ENCODE results near the gene PNPLA4. TPM values are rescaled to one million over a fixed set of nuclear protein-coding genes. Genes with fewer than 3 reads are reported as not detected.

The PNPLA4 gene
- total and polyA plus RNA-seq, 4 donors, result 10.1 to 28.3 (median 15.4) TPM

DNA sequence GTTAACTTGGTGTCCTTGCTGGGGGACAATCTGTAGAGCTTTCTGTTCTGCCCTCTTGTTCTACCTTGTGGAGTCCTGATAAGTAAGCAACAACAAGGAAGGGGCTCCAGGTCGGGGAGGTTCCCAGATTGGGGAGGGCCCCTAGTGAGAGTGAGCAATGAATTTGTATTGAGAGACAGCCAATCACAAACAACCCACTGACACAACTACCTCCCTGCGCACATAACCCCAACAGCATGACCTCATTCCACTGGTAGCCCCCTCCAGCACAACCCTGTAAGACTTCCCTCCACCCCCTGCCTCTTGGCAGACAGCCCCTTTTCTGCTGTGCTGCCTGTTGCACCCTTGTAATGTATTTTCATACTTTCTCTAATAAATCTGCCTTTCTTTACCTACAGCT lies 19.7 kb upstream of the PNPLA4 start:
- 67% methylated on average over 2 of the region's 2 CpGs for WGBS
- Histone ChIP-seq H3K27ac (ENCODE audit: low read depth in 1 of 2, low read length in 2 of 2) (no peak overlapping the region), H3K4me1 (ENCODE audit: control insufficient read depth in 4 of 4, insufficient read depth in 4 of 4, low read length in 3 of 4) (peaks cover 0 to under 1% (median 0%) of the 10 kb centered on the region in 4 donors), H3K27me3 (ENCODE audit: control insufficient read depth in 4 of 4, insufficient read depth in 4 of 4, low read length in 3 of 4) (no peaks in the 10 kb centered on the region), H3K9me3 (ENCODE audit: control insufficient read depth in 4 of 4, low read length in 3 of 4) (no peaks in the 10 kb centered on the region), H3K9ac (ENCODE audit: low read depth in 1 of 2, low read length in 2 of 2) (no peak overlapping the region), H3K4me3 (ENCODE audit: low read depth in 1 of 3, low read length in 3 of 3) (no peak overlapping the region), H3K36me3 (ENCODE audit: control insufficient read depth in 4 of 4, insufficient read depth in 3 of 4, low read depth in 1 of 4, low read length in 3 of 4) (no peaks in the 10 kb centered on the region)
- no peak for DNase-seq (ENCODE audit: low spot score)
- TF ChIP-seq HNF4A (conservative IDR thresholded peaks at IDR 0.05) (no peak), TAF1 (conservative IDR thresholded peaks at IDR 0.05) (no peak), NR2F2 (IDR thresholded peaks at IDR 0.05) (no peak), FOXA2 (IDR thresholded peaks at IDR 0.05) (no peak), YY1 (IDR thresholded peaks at IDR 0.05) (no peak), EGR1 (IDR thresholded peaks at IDR 0.05; ENCODE audit: low read depth in 2 of 2) (no peak), RXRA (IDR thresholded peaks at IDR 0.05) (no peak), SP1 (IDR thresholded peaks at IDR 0.05) (no peak), RAD21 (IDR thresholded peaks at IDR 0.05) (no peak), FOXA1 (IDR thresholded peaks at IDR 0.05) (no peak), JUND (IDR thresholded peaks at IDR 0.05) (no peak), GABPA (IDR thresholded peaks at IDR 0.05 in 1 of 2, conservative IDR thresholded peaks at IDR 0.05 in 1 of 2) (no peak), HNF4G (IDR thresholded peaks at IDR 0.05) (no peak)
- TF ChIP-seq, protein P1, sequence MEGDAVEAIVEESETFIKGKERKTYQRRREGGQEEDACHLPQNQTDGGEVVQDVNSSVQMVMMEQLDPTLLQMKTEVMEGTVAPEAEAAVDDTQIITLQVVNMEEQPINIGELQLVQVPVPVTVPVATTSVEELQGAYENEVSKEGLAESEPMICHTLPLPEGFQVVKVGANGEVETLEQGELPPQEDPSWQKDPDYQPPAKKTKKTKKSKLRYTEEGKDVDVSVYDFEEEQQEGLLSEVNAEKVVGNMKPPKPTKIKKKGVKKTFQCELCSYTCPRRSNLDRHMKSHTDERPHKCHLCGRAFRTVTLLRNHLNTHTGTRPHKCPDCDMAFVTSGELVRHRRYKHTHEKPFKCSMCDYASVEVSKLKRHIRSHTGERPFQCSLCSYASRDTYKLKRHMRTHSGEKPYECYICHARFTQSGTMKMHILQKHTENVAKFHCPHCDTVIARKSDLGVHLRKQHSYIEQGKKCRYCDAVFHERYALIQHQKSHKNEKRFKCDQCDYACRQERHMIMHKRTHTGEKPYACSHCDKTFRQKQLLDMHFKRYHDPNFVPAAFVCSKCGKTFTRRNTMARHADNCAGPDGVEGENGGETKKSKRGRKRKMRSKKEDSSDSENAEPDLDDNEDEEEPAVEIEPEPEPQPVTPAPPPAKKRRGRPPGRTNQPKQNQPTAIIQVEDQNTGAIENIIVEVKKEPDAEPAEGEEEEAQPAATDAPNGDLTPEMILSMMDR (IDR thresholded peaks at IDR 0.05; ENCODE audit: low read depth, low read length, missing input control), result no peak
- TF ChIP-seq, protein P2, sequence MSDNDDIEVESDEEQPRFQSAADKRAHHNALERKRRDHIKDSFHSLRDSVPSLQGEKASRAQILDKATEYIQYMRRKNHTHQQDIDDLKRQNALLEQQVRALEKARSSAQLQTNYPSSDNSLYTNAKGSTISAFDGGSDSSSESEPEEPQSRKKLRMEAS (IDR thresholded peaks at IDR 0.05), result no peak
- TF ChIP-seq, protein P3, sequence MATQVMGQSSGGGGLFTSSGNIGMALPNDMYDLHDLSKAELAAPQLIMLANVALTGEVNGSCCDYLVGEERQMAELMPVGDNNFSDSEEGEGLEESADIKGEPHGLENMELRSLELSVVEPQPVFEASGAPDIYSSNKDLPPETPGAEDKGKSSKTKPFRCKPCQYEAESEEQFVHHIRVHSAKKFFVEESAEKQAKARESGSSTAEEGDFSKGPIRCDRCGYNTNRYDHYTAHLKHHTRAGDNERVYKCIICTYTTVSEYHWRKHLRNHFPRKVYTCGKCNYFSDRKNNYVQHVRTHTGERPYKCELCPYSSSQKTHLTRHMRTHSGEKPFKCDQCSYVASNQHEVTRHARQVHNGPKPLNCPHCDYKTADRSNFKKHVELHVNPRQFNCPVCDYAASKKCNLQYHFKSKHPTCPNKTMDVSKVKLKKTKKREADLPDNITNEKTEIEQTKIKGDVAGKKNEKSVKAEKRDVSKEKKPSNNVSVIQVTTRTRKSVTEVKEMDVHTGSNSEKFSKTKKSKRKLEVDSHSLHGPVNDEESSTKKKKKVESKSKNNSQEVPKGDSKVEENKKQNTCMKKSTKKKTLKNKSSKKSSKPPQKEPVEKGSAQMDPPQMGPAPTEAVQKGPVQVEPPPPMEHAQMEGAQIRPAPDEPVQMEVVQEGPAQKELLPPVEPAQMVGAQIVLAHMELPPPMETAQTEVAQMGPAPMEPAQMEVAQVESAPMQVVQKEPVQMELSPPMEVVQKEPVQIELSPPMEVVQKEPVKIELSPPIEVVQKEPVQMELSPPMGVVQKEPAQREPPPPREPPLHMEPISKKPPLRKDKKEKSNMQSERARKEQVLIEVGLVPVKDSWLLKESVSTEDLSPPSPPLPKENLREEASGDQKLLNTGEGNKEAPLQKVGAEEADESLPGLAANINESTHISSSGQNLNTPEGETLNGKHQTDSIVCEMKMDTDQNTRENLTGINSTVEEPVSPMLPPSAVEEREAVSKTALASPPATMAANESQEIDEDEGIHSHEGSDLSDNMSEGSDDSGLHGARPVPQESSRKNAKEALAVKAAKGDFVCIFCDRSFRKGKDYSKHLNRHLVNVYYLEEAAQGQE (IDR thresholded peaks at IDR 0.05), result no peak
- TF ChIP-seq, protein P4, sequence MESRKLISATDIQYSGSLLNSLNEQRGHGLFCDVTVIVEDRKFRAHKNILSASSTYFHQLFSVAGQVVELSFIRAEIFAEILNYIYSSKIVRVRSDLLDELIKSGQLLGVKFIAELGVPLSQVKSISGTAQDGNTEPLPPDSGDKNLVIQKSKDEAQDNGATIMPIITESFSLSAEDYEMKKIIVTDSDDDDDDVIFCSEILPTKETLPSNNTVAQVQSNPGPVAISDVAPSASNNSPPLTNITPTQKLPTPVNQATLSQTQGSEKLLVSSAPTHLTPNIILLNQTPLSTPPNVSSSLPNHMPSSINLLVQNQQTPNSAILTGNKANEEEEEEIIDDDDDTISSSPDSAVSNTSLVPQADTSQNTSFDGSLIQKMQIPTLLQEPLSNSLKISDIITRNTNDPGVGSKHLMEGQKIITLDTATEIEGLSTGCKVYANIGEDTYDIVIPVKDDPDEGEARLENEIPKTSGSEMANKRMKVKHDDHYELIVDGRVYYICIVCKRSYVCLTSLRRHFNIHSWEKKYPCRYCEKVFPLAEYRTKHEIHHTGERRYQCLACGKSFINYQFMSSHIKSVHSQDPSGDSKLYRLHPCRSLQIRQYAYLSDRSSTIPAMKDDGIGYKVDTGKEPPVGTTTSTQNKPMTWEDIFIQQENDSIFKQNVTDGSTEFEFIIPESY (IDR thresholded peaks at IDR 0.05), result no peak
- TF ChIP-seq, protein P5, sequence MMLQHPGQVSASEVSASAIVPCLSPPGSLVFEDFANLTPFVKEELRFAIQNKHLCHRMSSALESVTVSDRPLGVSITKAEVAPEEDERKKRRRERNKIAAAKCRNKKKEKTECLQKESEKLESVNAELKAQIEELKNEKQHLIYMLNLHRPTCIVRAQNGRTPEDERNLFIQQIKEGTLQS (IDR thresholded peaks at IDR 0.05), result no peak

All from liver (tissue), 9 donors.